ENCODE results near the gene PLXNB1.

GRCh38 chr3:48451270-48451669, 21.4 kb upstream of the PLXNB1 start:
- TF ChIP-seq EP300 (IDR thresholded peaks at IDR 0.05): no peak
- TF ChIP-seq MYC (IDR thresholded peaks at IDR 0.05; ENCODE audit: borderline replicate concordance, low read length): no peak
- TF ChIP-seq CEBPB (IDR thresholded peaks at IDR 0.05): no peak
- TF ChIP-seq CTCF (IDR thresholded peaks at IDR 0.05): no peak
- TF ChIP-seq POLR2A (IDR thresholded peaks at IDR 0.05; ENCODE audit: low read length): no peak
- TF ChIP-seq ZSCAN20 (CRISPR knock-in tag; IDR thresholded peaks at IDR 0.05): no peak
- TF ChIP-seq HDAC2 (IDR thresholded peaks at IDR 0.05): no peak
- TF ChIP-seq MAX (IDR thresholded peaks at IDR 0.05): no peak
- TF ChIP-seq, protein P1, sequence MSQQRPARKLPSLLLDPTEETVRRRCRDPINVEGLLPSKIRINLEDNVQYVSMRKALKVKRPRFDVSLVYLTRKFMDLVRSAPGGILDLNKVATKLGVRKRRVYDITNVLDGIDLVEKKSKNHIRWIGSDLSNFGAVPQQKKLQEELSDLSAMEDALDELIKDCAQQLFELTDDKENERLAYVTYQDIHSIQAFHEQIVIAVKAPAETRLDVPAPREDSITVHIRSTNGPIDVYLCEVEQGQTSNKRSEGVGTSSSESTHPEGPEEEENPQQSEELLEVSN (IDR thresholded peaks at IDR 0.05; ENCODE audit: borderline replicate concordance, low read depth): no peak

Data from A549 (cell line).